HepG2 (cell line): Measurements from ENCODE around the gene FITM1. TPM values are rescaled to one million over a fixed set of nuclear protein-coding genes. Genes with fewer than 3 reads are reported as not detected.

Experiments
- SP1 ChIP-seq, 2 experiments: fragments of 450-650 bp in 1 of 2; sonication (generic) in 1 of 2; formaldehyde crosslinking in 1 of 2; IDR thresholded peaks; 2 replicates each; pipeline versions ENCODE4 v1.4.0 to v1.6.1; 2016 to 2020; ENCODE audit warnings: missing genetic modification reagents in 1 of 2
- TRIM22 ChIP-seq: fragments of 450-650 bp; IDR thresholded peaks from 2 replicates; pipeline ENCODE4 v1.6.1; 2017
- XRCC5 ChIP-seq: fragments of 200-400 bp; formaldehyde crosslinking; optimal IDR thresholded peaks from 2 replicates; pipeline ENCODE3; 2017; ENCODE audit warnings: mild to moderate bottlenecking, low read length
- ZBTB40 ChIP-seq, 2 experiments: fragments of 450-650 bp in 1 of 2; sonication (generic) in 1 of 2; formaldehyde crosslinking in 1 of 2; IDR thresholded peaks; 2 replicates each; pipeline versions ENCODE4 v1.6.1 to v1.8.0; 2016 to 2022; ENCODE audit warnings: antibody characterized with exemption in 1 of 2, mild to moderate bottlenecking in 1 of 2, missing genetic modification reagents in 1 of 2
- ZNF44 ChIP-seq: sonication (generic); formaldehyde crosslinking; IDR thresholded peaks from 2 replicates; pipeline ENCODE4 v1.5.1; 2020; ENCODE audit warnings: mild to moderate bottlenecking, missing genetic modification reagents
- ZSCAN20 ChIP-seq: sonication (generic); formaldehyde crosslinking; IDR thresholded peaks from 2 replicates; pipeline ENCODE4 v1.4.0; 2020; ENCODE audit warnings: missing genetic modification reagents, mild to moderate bottlenecking, borderline replicate concordance
- polyA plus RNA-seq, 8 experiments: library from polyadenylated mRNA; depleted of rRNA in 3 of 8; stranded (reverse) in 7 of 8; unstranded in 1 of 8; fragments of >200 nt; fragmentation: Illumina TruSeq in 4 of 8; extraction: Trizol in 4 of 8; gene quantifications; 2 replicates each; pipeline versions ENCODE4 v1.2.1 to v1.2.3, GENCODE V29; 2011 to 2016; ENCODE audit warnings: low read depth in 4 of 8, missing spikeins in 1 of 8, mixed read lengths in 1 of 8; ENCODE audit not compliant: insufficient read depth in 1 of 8
- total RNA-seq, 5 experiments: library from RNA; depleted of rRNA; stranded (reverse); fragments of >200 nt; fragmentation: Illumina TruSeq; extraction: Trizol; gene quantifications; 2 replicates each; pipeline ENCODE4 v1.2.3, GENCODE V29; 2016; ENCODE audit warnings: low read depth in 1 of 5
- TF ChIP-seq, protein P1 (sequence below): sonication (generic); formaldehyde crosslinking; IDR thresholded peaks from 2 replicates; pipeline ENCODE4 v1.5.0; 2020; ENCODE audit warnings: mild to moderate bottlenecking, missing genetic modification reagents, borderline replicate concordance

Gene FITM1
- total and polyA plus RNA-seq, 2 of the 13 experiments (the other 11 are each of a cell fraction or from before 2014, with no cell fraction given), result 2.7 to 5.8 TPM

- TF ChIP-seq TRIM22 (no peak), ZSCAN20 (CRISPR knock-in tag) (peak; percentile 96; the same call in 1 of the 2 replicates), ZBTB40 (IDR thresholded peaks at IDR 0.05) (no peak), ZBTB40 (CRISPR knock-in tag; IDR thresholded peaks at IDR 0.05) (no peak; the same call in 1 of the 2 replicates), SP1 (IDR thresholded peaks at IDR 0.05) (no peak), SP1 (CRISPR knock-in tag; IDR thresholded peaks at IDR 0.05) (peak; percentile 9; the same call in 1 of the 2 replicates), ZNF44 (CRISPR knock-in tag) (no peak), XRCC5 (peak; percentile 23)
- TF ChIP-seq, protein P1, sequence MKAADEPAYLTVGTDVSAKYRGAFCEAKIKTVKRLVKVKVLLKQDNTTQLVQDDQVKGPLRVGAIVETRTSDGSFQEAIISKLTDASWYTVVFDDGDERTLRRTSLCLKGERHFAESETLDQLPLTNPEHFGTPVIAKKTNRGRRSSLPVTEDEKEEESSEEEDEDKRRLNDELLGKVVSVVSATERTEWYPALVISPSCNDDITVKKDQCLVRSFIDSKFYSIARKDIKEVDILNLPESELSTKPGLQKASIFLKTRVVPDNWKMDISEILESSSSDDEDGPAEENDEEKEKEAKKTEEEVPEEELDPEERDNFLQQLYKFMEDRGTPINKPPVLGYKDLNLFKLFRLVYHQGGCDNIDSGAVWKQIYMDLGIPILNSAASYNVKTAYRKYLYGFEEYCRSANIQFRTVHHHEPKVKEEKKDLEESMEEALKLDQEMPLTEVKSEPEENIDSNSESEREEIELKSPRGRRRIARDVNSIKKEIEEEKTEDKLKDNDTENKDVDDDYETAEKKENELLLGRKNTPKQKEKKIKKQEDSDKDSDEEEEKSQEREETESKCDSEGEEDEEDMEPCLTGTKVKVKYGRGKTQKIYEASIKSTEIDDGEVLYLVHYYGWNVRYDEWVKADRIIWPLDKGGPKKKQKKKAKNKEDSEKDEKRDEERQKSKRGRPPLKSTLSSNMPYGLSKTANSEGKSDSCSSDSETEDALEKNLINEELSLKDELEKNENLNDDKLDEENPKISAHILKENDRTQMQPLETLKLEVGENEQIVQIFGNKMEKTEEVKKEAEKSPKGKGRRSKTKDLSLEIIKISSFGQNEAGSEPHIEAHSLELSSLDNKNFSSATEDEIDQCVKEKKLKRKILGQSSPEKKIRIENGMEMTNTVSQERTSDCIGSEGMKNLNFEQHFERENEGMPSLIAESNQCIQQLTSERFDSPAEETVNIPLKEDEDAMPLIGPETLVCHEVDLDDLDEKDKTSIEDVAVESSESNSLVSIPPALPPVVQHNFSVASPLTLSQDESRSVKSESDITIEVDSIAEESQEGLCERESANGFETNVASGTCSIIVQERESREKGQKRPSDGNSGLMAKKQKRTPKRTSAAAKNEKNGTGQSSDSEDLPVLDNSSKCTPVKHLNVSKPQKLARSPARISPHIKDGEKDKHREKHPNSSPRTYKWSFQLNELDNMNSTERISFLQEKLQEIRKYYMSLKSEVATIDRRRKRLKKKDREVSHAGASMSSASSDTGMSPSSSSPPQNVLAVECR (CRISPR knock-in tag), result peak; percentile 65; the same call in 1 of the 2 replicates
Measured at GRCh38 chr14:24080888-24081738, 49.3 kb upstream of the FITM1 start (continued).
